Activated B cell treated with CpG ODN at 0.5 μM for 24 hours (primary cell): ENCODE measurements around the gene CNTNAP5. TPM values are rescaled to one million over a fixed set of nuclear protein-coding genes. Genes with fewer than 3 reads are reported as not detected.

Experiments
- ATAC-seq: fragments of 200-7000 bp; cut with Tn5 transposase; one replicate; pipeline ENCODE4 v1.10.0; 2021; ENCODE audit warnings: low read depth, mild to moderate bottlenecking, moderate library complexity
- CTCF ChIA-PET: fragments of 350-600 bp; sonication (Branson Sonifier 250); formaldehyde crosslinking; loops from one replicate; lab custom pipeline; 2021; ENCODE audit warnings: antibody characterized with exemption; lab: Charles Lee
- POLR2A ChIA-PET: fragments of 350-600 bp; sonication (Branson Sonifier 250); formaldehyde crosslinking; loops from one replicate; lab custom pipeline; 2021; ENCODE audit warnings: antibody characterized with exemption; lab: Charles Lee
- DNase-seq: peaks from one replicate; pipeline ENCODE4 v3.0.0; 2022
- H3K27ac Mint-ChIP-seq: one replicate; pipeline ENCODE4 v1.8.0; 2020; ENCODE audit warnings: mixed read lengths
- H3K27me3 Mint-ChIP-seq: one replicate; pipeline ENCODE4 v1.8.0; 2021; ENCODE audit warnings: mixed read lengths
- H3K36me3 Mint-ChIP-seq: one replicate; pipeline ENCODE4 v1.8.0; 2021; ENCODE audit warnings: low read depth, mixed read lengths
- H3K4me1 Mint-ChIP-seq: one replicate; pipeline ENCODE4 v1.8.0; 2021; ENCODE audit warnings: mixed read lengths
- H3K4me3 Mint-ChIP-seq: one replicate; pipeline ENCODE4 v1.8.0; 2020; ENCODE audit warnings: mild to moderate bottlenecking, mixed read lengths
- H3K9me3 Mint-ChIP-seq: one replicate; pipeline ENCODE4 v1.8.0; 2020; ENCODE audit warnings: mixed read lengths
- intact Hi-C: fragments of 100-400 bp; cut with micrococcal nuclease; formaldehyde crosslinking; loops from one replicate; pipeline ENCODE4 v1.15.1; 2024
- total RNA-seq: library from RNA; stranded (reverse); gene quantifications from 2 replicates; pipeline ENCODE4 v1.2.3, GENCODE V29; 2022
- TF ChIP-seq, protein P1 (sequence below): fragments of 200-600 bp; IDR thresholded peaks from one replicate; pipeline ENCODE4 v1.8.0; 2022; ENCODE audit warnings: antibody characterized with exemption, mild to moderate bottlenecking

The CNTNAP5 gene
- total RNA-seq, 1 donor from 2014 or later, result not detected

DNA sequence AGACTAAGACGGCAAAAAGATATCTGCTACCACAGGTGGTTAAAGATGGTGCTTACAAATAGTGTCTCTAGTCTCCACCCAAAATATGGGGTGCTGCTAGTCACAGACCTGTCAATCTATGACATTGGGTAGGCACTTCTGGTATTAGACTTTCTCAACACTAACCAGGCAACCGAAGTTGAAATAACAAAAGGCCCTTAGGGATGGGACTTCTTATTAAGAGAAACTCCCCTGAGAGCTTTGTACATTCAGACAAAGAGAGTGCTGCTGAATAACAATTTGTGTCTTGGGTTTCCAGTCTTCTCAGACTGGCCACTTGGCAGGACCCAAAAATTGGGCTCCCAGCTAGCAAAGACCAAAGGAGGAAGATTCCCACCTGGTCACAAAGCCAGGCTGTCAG lies 310.0 kb downstream of the CNTNAP5 start:
- CTCF ChIA-PET, result no interaction called here
- DNase-seq, result no peak
- Mint-ChIP-seq H3K4me3 (no peak overlapping the region), H3K9me3 (peaks cover 9% of the 10 kb centered on the region), H3K4me1 (no peaks in the 10 kb centered on the region), H3K27me3 (no peaks in the 10 kb centered on the region), H3K36me3 (no peaks in the 10 kb centered on the region), H3K27ac (no peak overlapping the region)
- intact Hi-C loops, result no loop called here
- TF ChIP-seq, protein P1, sequence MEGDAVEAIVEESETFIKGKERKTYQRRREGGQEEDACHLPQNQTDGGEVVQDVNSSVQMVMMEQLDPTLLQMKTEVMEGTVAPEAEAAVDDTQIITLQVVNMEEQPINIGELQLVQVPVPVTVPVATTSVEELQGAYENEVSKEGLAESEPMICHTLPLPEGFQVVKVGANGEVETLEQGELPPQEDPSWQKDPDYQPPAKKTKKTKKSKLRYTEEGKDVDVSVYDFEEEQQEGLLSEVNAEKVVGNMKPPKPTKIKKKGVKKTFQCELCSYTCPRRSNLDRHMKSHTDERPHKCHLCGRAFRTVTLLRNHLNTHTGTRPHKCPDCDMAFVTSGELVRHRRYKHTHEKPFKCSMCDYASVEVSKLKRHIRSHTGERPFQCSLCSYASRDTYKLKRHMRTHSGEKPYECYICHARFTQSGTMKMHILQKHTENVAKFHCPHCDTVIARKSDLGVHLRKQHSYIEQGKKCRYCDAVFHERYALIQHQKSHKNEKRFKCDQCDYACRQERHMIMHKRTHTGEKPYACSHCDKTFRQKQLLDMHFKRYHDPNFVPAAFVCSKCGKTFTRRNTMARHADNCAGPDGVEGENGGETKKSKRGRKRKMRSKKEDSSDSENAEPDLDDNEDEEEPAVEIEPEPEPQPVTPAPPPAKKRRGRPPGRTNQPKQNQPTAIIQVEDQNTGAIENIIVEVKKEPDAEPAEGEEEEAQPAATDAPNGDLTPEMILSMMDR, result no peak
- ATAC-seq, result no peak
- POLR2A ChIA-PET, result no interaction called here

DNA sequence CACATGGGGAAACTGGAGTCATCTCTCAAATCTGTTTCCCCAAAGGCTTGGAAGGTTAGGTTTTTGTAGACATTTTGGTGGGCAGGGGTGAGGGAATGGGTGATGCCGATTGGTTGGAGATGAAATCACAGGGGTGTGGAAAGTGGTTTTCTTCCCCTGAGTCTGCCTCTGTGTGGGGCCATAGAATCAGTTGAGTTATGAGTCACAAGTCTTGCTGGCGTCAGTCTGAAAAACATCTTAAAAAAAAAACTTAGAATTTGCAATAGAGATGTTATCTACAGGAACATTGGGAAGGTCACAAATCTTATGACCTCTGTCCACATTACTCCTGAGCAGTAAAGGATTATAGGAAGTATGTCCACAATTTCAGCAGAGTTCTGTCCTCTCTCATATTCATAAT lies 314.6 kb downstream of the CNTNAP5 start:
- Mint-ChIP-seq H3K36me3 (no peaks in the 10 kb centered on the region), H3K9me3 (peaks cover 6% of the 10 kb centered on the region), H3K4me3 (no peak overlapping the region), H3K4me1 (no peaks in the 10 kb centered on the region), H3K27ac (no peak overlapping the region), H3K27me3 (no peaks in the 10 kb centered on the region)
- ChIA-PET CTCF (no interaction called here), POLR2A (no interaction called here)
- ATAC-seq (no peak), DNase-seq (no peak)
- intact Hi-C loops, result no loop called here
- TF ChIP-seq, protein P1, result no peak

DNA sequence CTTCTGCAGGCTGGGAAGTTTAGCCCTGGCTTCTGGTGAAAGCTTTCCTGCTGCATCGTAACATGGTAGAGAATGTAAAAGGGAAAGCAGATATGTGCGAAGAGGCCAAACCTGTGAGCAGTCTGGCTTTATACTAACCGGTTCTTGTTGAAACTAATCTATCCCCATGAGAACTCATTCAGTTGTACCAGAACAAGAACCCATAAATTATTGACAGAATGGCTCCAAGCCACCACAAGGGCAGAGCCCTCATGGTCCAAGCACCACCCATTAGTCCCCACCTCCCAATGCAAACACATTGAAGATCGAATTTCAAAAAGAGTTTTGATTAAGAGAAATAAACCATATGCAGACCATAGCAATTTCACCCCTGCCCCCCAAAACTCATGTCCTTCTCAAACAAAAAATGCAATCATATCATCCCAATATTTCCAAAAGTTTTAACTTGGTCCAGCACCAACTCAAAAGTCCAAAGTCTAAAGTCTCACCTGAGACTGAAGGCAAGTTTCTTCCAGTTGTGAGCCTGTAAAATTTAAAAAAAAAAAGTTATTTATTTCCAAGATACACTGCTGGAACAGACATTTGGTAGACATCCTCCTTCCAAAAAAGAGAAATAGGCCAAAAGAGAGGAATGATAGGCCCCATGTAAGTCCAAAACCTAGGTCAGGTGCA lies 318.9 kb downstream of the CNTNAP5 start:
- H3K27me3 Mint-ChIP-seq, result no peaks in the 10 kb centered on the region
- intact Hi-C loops, result no loop called here
- TF ChIP-seq, protein P1, result no peak
- peaks cover 4% of the 10 kb centered on the region for H3K9me3 Mint-ChIP-seq
- no peaks in the 10 kb centered on the region for H3K4me1 Mint-ChIP-seq
- H3K4me3 Mint-ChIP-seq, result no peak overlapping the region
- no peaks in the 10 kb centered on the region for H3K36me3 Mint-ChIP-seq
- POLR2A ChIA-PET, result no interaction called here
- CTCF ChIA-PET, result no interaction called here
- DNase-seq (no peak), ATAC-seq (no peak)
- no peak overlapping the region for H3K27ac Mint-ChIP-seq

DNA sequence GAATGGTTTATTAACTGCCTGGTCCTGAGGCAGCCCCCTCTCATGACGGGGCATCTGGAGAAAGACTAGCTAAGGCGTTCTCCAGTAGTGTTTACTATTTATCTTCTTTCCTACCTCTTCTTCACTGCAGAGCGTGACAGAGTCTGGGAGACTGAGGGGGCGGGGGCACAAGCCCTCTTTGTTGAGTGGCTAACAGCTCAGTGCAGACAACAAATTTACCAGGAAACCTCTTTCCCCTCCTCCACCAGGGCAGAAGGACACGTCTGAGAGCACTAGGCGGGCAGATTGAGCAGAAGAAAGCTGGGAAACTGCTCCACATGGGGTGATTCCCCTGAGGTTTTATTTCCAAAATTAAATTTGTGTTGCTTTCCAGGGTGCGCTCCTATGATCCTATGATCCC lies 322.1 kb downstream of the CNTNAP5 start:
- no peaks in the 10 kb centered on the region for H3K27me3 Mint-ChIP-seq
- POLR2A ChIA-PET, result no interaction called here
- intact Hi-C loops, result no loop called here
- peaks cover 2% of the 10 kb centered on the region for H3K9me3 Mint-ChIP-seq
- ATAC-seq, result no peak
- H3K27ac Mint-ChIP-seq, result no peak overlapping the region
- TF ChIP-seq, protein P1, result no peak
- H3K36me3 Mint-ChIP-seq, result no peaks in the 10 kb centered on the region
- DNase-seq, result no peak
- no peaks in the 10 kb centered on the region for H3K4me1 Mint-ChIP-seq
- CTCF ChIA-PET, result no interaction called here
- H3K4me3 Mint-ChIP-seq, result no peak overlapping the region

DNA sequence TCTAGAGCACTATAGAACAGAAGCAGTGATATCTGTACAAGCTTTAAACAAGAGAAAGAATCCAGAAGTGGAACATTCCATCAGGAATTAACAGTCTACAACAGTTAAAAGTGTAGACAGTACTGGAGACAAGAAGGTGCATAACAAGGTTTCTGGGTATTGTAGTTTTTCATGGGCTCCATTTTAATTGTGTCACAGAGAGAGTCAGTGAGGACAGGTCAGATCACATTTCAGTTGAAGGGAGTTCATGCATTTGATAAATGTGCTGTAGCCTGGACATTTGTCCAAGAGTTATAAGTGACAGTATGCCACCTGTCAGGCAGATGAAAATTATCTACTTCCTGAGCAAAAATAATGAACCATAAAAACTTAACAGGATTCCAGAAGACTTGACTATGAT lies 328.6 kb downstream of the CNTNAP5 start:
- Mint-ChIP-seq H3K9me3 (no peaks in the 10 kb centered on the region), H3K27me3 (no peaks in the 10 kb centered on the region), H3K4me1 (no peaks in the 10 kb centered on the region), H3K4me3 (no peak overlapping the region), H3K27ac (no peak overlapping the region), H3K36me3 (no peaks in the 10 kb centered on the region)
- TF ChIP-seq, protein P1, result no peak
- ChIA-PET POLR2A (no interaction called here), CTCF (no interaction called here)
- ATAC-seq, result no peak
- intact Hi-C loops, result no loop called here
- DNase-seq, result no peak
